ENCODE results near the gene ENTPD3.

The ENTPD3 gene, protein sequence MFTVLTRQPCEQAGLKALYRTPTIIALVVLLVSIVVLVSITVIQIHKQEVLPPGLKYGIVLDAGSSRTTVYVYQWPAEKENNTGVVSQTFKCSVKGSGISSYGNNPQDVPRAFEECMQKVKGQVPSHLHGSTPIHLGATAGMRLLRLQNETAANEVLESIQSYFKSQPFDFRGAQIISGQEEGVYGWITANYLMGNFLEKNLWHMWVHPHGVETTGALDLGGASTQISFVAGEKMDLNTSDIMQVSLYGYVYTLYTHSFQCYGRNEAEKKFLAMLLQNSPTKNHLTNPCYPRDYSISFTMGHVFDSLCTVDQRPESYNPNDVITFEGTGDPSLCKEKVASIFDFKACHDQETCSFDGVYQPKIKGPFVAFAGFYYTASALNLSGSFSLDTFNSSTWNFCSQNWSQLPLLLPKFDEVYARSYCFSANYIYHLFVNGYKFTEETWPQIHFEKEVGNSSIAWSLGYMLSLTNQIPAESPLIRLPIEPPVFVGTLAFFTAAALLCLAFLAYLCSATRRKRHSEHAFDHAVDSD

GRCh38 chr3:40387001-40387894 is at the start of gene ENTPD3:
TSS of gene ENTPD3 (plus strand) at chr3:40387184. CDS start at chr3:40388058, 874 bp downstream.
- DNase-seq, result no peak

DNA sequence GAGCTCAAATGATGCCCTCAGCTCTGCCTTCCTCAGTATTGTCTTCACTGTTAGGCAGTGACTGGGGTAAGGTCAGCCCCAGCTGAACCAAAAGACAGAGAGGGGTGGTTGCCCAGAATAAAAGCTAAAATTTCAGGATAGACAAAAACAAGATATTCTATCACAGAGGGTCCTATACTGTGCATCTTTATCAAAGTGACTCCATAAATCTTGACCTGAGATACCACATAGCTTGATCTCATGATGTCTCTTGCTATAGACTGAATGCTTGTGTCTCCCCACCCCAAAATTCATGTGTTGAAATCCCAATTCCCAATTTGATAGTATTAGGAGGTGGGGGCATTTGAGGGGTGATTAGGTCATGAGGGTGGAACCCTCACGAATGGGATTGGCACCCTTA is 47.1 kb upstream of the ENTPD3 start:
- DNase-seq, result no peak

DNA sequence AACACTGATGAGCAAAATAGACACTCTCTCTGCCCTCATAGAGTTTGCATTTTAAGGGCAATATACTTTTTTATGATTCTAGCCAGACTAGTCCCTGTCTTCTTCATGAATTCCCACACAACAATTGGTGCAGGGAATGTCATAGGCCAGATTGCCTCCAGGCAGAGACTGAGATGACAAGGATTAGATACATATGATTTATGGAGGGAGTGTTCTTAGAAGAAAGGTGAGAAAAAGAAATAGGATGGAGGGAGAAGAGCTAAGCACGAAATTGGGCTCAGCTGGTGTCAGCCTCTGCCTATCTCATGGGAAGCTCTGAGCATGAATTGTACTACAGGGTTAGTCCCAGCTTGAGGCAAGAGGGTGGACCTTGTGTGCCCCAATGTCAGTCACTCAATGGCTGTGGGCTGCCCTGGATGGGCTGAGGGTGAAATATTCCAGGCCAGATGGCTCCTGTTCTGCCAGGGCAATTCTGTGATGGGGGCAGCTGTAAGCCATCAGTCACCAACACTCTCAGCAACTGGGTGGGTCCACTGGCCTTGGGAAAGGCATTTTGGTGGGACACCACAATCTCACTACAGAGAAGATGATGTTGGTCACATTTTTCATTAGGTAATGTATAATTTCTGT is 46.3 kb upstream of the ENTPD3 start:
- DNase-seq, result no peak

GRCh38 chr3:40341671-40342070 is 45.3 kb upstream of the ENTPD3 start:
- no peak for DNase-seq

DNA sequence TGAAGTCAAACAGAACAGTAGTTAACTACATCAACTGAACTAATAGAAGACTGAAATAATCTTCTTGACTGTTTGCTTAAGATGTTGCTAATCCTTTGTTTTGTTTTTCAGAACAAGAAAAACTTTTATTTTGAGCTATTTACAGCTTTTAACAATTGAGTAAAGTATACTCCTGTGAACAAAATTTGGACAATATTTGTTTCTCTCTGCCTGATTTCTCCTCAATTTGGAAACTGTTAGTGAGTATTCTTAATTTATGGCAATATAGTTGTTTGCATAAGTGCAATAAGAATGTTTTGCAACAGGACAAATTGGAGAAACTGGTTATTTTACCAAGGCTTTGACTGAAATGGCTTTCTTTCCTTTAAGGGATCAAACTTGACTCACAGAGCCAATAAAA is 36.5 kb upstream of the ENTPD3 start:
- DNase-seq, result no peak

- DNase-seq, result no peak
Measured at GRCh38 chr3:40355410-40355809, 31.6 kb upstream of the ENTPD3 start.

- DNase-seq, result no peak
Measured at GRCh38 chr3:40358454-40358853, 28.5 kb upstream of the ENTPD3 start.

DNA sequence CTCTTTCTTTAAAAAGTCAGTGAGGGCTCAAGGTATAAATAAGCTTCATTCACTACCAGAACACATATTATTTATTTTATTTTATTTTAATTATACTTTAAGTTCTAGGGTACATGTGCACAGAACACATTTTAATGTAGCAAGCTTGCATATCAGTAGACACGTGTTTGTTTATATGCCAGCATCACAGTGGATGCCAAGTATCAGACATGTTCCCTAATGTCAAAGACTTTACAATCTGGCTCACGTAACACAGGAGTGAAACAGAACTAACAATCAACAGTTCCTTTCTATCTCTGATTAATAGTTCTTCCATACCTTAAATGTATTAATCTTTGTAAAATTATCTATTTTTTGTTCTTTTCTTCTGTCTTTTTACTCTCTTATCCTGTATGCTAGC is 23.3 kb upstream of the ENTPD3 start:
- no peak for DNase-seq

DNA sequence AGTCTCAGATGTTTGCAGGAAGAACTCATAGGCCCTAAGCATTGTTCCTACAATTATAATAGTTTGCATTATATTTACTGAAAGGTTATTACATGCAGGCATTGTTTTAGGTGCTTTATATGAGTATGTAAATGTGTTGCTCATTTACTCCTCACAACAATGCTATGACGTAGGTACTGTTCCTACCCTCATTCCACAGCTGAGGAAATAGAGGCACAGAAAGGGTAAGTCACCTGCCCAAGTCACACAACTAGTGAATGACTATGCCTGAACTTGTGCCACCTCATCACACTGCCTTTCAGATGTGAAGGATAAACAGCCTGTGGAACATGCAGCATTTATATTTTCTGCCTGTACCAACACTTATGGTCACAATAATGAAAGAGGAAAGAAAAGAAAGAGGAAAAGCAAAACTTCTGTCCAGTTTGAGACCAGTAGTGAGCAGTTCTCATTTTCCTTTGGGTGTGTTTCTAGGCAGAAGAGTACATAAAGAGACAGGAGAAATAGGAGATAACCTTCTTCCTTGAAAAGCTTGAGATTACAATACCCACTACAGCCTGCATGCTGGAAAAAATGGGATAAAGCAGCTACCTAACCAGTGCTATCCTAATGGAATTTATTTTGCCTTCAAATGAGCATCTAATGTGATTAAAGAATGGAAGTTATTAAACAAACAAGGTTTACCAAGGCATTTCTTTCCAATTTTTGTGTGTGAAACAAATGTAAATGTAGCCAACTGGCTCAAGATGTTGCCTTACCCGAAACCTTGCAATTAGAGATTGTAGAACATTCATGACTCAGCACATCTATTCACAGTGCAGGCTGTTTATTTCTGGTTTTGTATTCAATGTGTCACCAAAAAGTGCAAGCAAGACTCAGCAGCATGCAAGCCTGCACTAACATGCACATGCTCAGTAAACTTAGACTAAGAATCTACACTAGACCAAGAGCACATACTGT is 20.5 kb upstream of the ENTPD3 start:
- DNase-seq, result no peak

GRCh38 chr3:40369716-40370115 is 17.3 kb upstream of the ENTPD3 start:
- no peak for DNase-seq

GRCh38 chr3:40377822-40378221 is 9.2 kb upstream of the ENTPD3 start:
- DNase-seq, result no peak

- no peak for DNase-seq
Measured at GRCh38 chr3:40379674-40380306, 7.2 kb upstream of the ENTPD3 start.

- no peak for DNase-seq
Measured at GRCh38 chr3:40381904-40382616, 4.9 kb upstream of the ENTPD3 start.

DNA sequence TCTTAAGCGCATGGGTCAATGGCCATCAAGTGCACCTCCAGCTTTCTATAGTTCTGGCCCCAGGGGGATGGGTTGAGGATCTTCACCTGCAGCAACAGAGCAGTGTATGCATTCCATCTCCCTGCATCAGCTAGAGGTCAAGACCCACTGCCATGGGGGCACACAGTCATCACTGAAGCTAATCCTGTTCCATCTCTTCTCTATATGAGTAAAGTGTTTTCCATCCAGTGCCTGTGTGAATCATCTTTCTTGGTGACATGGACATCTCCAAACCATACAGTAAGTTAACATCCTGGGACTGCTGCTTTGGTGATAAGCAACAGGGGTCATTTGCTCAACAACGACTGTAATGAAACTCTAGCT is 4.4 kb upstream of the ENTPD3 start:
- DNase-seq, result no peak

GRCh38 chr3:40386213-40386612 is 771 bp upstream of the ENTPD3 start:
- no peak for DNase-seq

- DNase-seq, result no peak
Measured at GRCh38 chr3:40387895-40388254, 891 bp downstream of the ENTPD3 start.

GRCh38 chr3:40396406-40396805 is 9.4 kb downstream of the ENTPD3 start:
- no peak for DNase-seq

GRCh38 chr3:40397129-40397528 is 10.1 kb downstream of the ENTPD3 start:
- no peak for DNase-seq

- no peak for DNase-seq
Measured at GRCh38 chr3:40397912-40398311, 10.9 kb downstream of the ENTPD3 start.

DNA sequence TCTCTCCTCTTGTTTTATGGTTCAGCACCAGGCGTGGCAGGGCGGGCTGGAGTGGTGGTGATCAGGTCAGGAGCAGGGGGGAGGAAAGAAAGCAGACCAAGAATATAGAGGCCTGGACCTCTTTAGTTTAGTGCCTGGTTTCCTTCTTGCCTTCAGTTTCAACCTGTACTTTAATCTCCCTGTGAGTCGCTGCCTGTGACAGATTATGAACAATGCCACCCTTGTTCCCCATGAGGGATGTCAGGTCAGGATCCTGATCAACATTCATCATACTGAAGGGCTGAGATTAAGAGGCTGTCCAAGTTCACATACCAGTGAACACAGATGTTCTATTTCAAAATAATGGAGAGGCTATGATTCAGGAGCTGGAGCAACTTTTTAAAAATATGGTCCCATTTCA is 11.4 kb downstream of the ENTPD3 start:
- DNase-seq, result no peak

DNA sequence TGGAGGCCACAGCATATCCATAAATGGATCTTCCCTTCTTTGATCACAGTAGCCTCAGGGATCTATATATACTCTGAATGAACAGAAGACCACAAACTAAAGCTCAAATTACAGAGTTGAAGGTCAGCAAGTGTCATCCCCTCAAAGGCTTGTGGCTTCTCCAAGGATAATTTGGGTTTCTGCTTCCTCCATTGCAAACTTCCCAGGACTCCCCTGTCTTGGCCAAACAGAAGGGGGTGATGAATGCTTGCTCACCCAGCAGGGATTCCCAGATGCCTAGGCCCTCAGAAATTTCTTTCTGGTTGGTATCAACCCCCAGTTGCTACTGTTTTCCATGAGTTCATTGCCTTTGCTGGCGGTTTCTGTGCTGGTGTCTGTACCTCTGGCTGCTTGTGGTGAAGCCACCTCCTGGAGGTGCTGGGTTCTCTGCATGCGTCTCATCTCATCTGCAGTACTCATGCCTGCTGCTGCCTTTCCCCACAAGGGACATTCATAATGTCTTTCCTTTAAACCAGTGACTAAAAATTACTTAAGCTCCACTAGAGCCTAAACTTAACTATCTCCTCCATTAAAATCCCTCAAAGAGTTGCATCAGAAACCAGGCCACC is 17.7 kb downstream of the ENTPD3 start:
- no peak for DNase-seq
